ENCODE results near the gene LNX1. TPM values are rescaled to one million over a fixed set of nuclear protein-coding genes. Genes with fewer than 3 reads are reported as not detected.

Gene LNX1
- total and polyA plus RNA-seq, 2 of the 8 experiments (the other 6 are each of a cell fraction or from before 2014, with no cell fraction given), result 2.7 to 3.8 TPM

DNA sequence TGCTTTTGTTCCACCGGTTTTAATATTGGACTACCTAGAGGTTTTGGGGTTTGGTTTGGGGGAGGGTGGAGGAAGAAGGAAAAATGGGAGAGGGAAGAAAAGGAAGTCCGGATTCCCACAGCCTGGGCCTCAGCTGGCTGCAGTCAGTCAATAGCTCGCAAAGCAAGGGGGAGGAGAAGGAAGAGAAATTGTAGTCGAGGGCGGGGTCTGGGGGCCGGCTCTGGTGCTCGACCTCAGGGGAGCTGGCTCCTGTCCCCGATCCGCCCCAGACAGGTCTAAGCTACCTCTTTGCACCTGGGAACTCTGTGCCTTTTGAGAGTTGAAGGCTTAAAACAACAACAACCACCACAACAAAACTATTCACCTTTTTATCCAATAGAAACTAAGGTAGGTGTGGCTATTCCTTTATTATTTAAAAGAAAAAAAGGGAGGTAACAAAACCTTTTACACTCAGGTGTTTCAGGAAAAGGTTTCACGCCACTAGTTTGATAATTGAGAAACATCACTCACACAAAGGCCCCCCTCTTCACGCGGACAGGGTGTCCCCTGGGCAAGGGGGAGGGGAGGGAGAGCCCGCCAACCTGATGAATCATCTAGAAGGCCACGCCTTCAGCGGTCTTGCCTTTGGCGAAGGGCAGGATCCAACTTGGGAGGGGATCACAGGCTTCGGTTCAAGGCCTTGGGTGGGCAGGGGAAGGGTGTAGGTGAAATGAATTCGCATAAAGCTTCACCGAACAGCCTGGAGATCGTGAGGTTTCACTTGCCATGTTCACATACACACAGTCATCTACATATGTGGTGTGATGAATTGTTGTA is 1.6 kb upstream of the LNX1 start (continued):
- TF ChIP-seq, protein P1, sequence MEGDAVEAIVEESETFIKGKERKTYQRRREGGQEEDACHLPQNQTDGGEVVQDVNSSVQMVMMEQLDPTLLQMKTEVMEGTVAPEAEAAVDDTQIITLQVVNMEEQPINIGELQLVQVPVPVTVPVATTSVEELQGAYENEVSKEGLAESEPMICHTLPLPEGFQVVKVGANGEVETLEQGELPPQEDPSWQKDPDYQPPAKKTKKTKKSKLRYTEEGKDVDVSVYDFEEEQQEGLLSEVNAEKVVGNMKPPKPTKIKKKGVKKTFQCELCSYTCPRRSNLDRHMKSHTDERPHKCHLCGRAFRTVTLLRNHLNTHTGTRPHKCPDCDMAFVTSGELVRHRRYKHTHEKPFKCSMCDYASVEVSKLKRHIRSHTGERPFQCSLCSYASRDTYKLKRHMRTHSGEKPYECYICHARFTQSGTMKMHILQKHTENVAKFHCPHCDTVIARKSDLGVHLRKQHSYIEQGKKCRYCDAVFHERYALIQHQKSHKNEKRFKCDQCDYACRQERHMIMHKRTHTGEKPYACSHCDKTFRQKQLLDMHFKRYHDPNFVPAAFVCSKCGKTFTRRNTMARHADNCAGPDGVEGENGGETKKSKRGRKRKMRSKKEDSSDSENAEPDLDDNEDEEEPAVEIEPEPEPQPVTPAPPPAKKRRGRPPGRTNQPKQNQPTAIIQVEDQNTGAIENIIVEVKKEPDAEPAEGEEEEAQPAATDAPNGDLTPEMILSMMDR (IDR thresholded peaks at IDR 0.05; ENCODE audit: control extremely low read depth in 1 of 3, insufficient read depth in 1 of 3, low read depth in 1 of 3, low read length in 3 of 3), result no peak
- no peak for TF ChIP-seq SP2 (IDR thresholded peaks at IDR 0.05; ENCODE audit: low read length)

Measured in H1 (cell line).